GM12878 (cell line): Measurements from ENCODE around the gene PELO. TPM values are rescaled to one million over a fixed set of nuclear protein-coding genes. Genes with fewer than 3 reads are reported as not detected.

Experiments
- ATAC-seq: fragments of 200-7000 bp; cut with Tn5 transposase; 3 replicates; pipeline ENCODE4 v1.9.1; 2020; ENCODE audit warnings: mild to moderate bottlenecking, moderate library complexity
- Bru-seq: library from RNA; stranded (reverse); fragments of 400-500 nt; gene quantifications from one replicate; lab custom pipeline; 2021; lab: Mats Ljungman, UMichigan
- BruChase-seq, 2 experiments: library from RNA; stranded (reverse); fragments of 400-500 nt; gene quantifications; one replicate each; lab custom pipeline; 2021; lab: Mats Ljungman, UMichigan
- BruUV-seq: library from RNA; stranded (reverse); fragments of 400-500 nt; replicated peaks from 2 replicates; lab custom pipeline; 2021; lab: Mats Ljungman, UMichigan
- CTCF ChIA-PET: fragments of 300-600 bp; sonication (Branson Sonifier 250); formaldehyde crosslinking; extraction: SDS; loops from one replicate; lab custom pipeline; 2021; ENCODE audit warnings: inconsistent platforms; lab: Yijun Ruan, JAX
- POLR2A ChIA-PET: fragments of 350-600 bp; formaldehyde crosslinking; extraction: SDS; loops from one replicate; lab custom pipeline; 2021; ENCODE audit warnings: inconsistent platforms; lab: Charles Lee
- RAD21 ChIA-PET: fragments of 300-600 bp; sonication (Branson Sonifier 250); formaldehyde crosslinking; loops from one replicate; lab custom pipeline; 2023; ENCODE audit warnings: antibody characterized with exemption; ENCODE audit not compliant: unreplicated experiment; lab: Charles Lee
- SMC1A ChIA-PET: fragments of 300-600 bp; sonication (Branson Sonifier 250); formaldehyde crosslinking; loops from one replicate; lab custom pipeline; 2023; ENCODE audit not compliant: unreplicated experiment, uncharacterized antibody; lab: Charles Lee
- DNase-seq: peaks from one replicate; pipeline ENCODE4 v3.0.0-alpha.2; 2011; ENCODE audit warnings: low read depth, low spot score
- FAIRE-seq: peaks from 3 replicates; lab custom pipeline; 2011; peaks lifted over from hg19 to GRCh38; lab: Jason Lieb, UNC
- H2AFZ ChIP-seq: 2 replicates; pipeline ENCODE4 v1.6.0; 2011; ENCODE audit warnings: low read depth, low read length, control low read depth; ENCODE audit not compliant: control insufficient read depth
- H3K27ac ChIP-seq: 2 replicates; pipeline ENCODE4 v1.5.1; 2011; ENCODE audit warnings: control low read depth; ENCODE audit not compliant: control insufficient read depth, insufficient read depth
- H3K27me3 ChIP-seq, 2 experiments: replicated peaks in 1 of 2; 2 replicates each; pipeline versions ENCODE4 v1.6.0 to v1.6.1; 2011; ENCODE audit warnings: low read length in 1 of 2; ENCODE audit not compliant: control insufficient read depth in 2 of 2, insufficient read depth in 2 of 2
- H3K36me3 ChIP-seq, 2 experiments: 2 replicates each; pipeline ENCODE4 v1.5.1; 2011; ENCODE audit warnings: low read length in 1 of 2; ENCODE audit not compliant: control insufficient read depth in 2 of 2, insufficient read depth in 2 of 2
- H3K4me1 ChIP-seq: 2 replicates; pipeline ENCODE4 v1.6.1; 2011; ENCODE audit warnings: mild to moderate bottlenecking, low read length, moderate library complexity, mixed read lengths; ENCODE audit not compliant: control insufficient read depth, insufficient read depth
- H3K4me2 ChIP-seq: 2 replicates; pipeline ENCODE4 v1.6.0; 2011; ENCODE audit warnings: control low read depth; ENCODE audit not compliant: control insufficient read depth, insufficient read depth
- H3K4me3 ChIP-seq: fragments of 200-600 bp; sonication (generic); 2 replicates; pipeline ENCODE4 v1.5.1; 2016
- H3K79me2 ChIP-seq: 2 replicates; pipeline ENCODE4 v1.6.0; 2011; ENCODE audit warnings: low read length; ENCODE audit not compliant: control insufficient read depth, insufficient read depth
- H3K9ac ChIP-seq: 2 replicates; pipeline ENCODE4 v1.8.0; 2011; ENCODE audit warnings: low read length, control low read depth, mixed read lengths; ENCODE audit not compliant: control insufficient read depth, insufficient read depth
- H3K9me3 ChIP-seq: replicated peaks from 3 replicates; pipeline ENCODE4 v1.5.1; 2011; ENCODE audit warnings: mild to moderate bottlenecking, low read length; ENCODE audit not compliant: control insufficient read depth, insufficient read depth
- H4K20me1 ChIP-seq: 2 replicates; pipeline ENCODE4 v1.6.0; 2011; ENCODE audit not compliant: control insufficient read depth, insufficient read depth
- BCL3 ChIP-seq: IDR thresholded peaks from 2 replicates; pipeline ENCODE4 v1.6.1; 2011; ENCODE audit warnings: borderline replicate concordance, low read depth, mild to moderate bottlenecking, moderate library complexity, low read length; ENCODE audit not compliant: insufficient read depth, poor library complexity, severe bottlenecking
- CBFB ChIP-seq: IDR thresholded peaks from 2 replicates; pipeline ENCODE4 v1.6.1; 2016; ENCODE audit warnings: antibody characterized with exemption, low read depth
- FOXK2 ChIP-seq: fragments of 450-650 bp; IDR thresholded peaks from 2 replicates; pipeline ENCODE4 v1.6.1; 2017; ENCODE audit warnings: mild to moderate bottlenecking, moderate library complexity
- KAT2A ChIP-seq: conservative IDR thresholded peaks from 2 replicates; pipeline ENCODE4 v1.6.1; 2011; ENCODE audit warnings: low read depth, low read length; ENCODE audit not compliant: control insufficient read depth
- LARP7 ChIP-seq: fragments of 450-650 bp; IDR thresholded peaks from 2 replicates; pipeline ENCODE4 v1.6.1; 2017; ENCODE audit warnings: mild to moderate bottlenecking
- MTA2 ChIP-seq: fragments of 450-650 bp; IDR thresholded peaks from 2 replicates; pipeline ENCODE4 v1.6.1; 2016; ENCODE audit warnings: low read depth, mild to moderate bottlenecking, moderate library complexity
- NBN ChIP-seq: fragments of 450-650 bp; IDR thresholded peaks from 2 replicates; pipeline ENCODE4 v1.6.1; 2016
- NR2C1 ChIP-seq: fragments of 450-650 bp; IDR thresholded peaks from 2 replicates; pipeline ENCODE4 v1.6.1; 2017; ENCODE audit warnings: antibody characterized with exemption, mild to moderate bottlenecking, moderate library complexity
- POU2F2 ChIP-seq: IDR thresholded peaks from 3 replicates; pipeline ENCODE4 v1.6.1; 2011; ENCODE audit warnings: low read depth, mild to moderate bottlenecking, low read length, borderline replicate concordance
- RB1 ChIP-seq: fragments of 450-650 bp; formaldehyde crosslinking; IDR thresholded peaks from 2 replicates; pipeline ENCODE4 v1.6.1; 2017; ENCODE audit warnings: mild to moderate bottlenecking, borderline replicate concordance
- SMC3 ChIP-seq: IDR thresholded peaks from 2 replicates; pipeline ENCODE4 v1.6.1; 2011; ENCODE audit warnings: low read length, improper control_type of control experiment, borderline replicate concordance
- STAT1 ChIP-seq: fragments of 450-650 bp; conservative IDR thresholded peaks from 2 replicates; pipeline ENCODE4 v1.6.1; 2014; ENCODE audit warnings: antibody characterized with exemption, mild to moderate bottlenecking
- SUPT20H ChIP-seq: IDR thresholded peaks from 2 replicates; pipeline ENCODE4 v1.6.1; 2011; ENCODE audit warnings: low read depth, mild to moderate bottlenecking, low read length, moderate library complexity, borderline replicate concordance; ENCODE audit not compliant: control insufficient read depth
- TAF1 ChIP-seq: IDR thresholded peaks from 2 replicates; pipeline ENCODE4 v1.6.1; 2011; ENCODE audit warnings: mild to moderate bottlenecking, low read depth, low read length, borderline replicate concordance
- TCF12 ChIP-seq: IDR thresholded peaks from 2 replicates; pipeline ENCODE4 v1.6.1; 2011; ENCODE audit warnings: low read depth, mild to moderate bottlenecking, low read length
- WGBS: methylation state at CpG from one replicate; pipeline ENCODE4 v1.1.6; 2016; ENCODE audit warnings: low lambda C conversion rate; ENCODE audit not compliant: insufficient replicate concordance, insufficient coverage; ENCODE audit errors: missing lambda C conversion rate; 5-methylcytosine and 5-hydroxymethylcytosine counted together
- in situ Hi-C: fragments of 300-500 bp; cut with MboI; formaldehyde crosslinking; loops from 9 replicates; pipeline ENCODE4 v1.14.3; 2018; ENCODE audit warnings: mixed read lengths
- intact Hi-C: fragments of 100-400 bp; cut with micrococcal nuclease; formaldehyde crosslinking; loops from one replicate; pipeline ENCODE4 v1.14.2; 2022; ENCODE audit not compliant: unreplicated experiment
- long read RNA-seq, 2 experiments: library from polyadenylated mRNA; unstranded; transcript quantifications; one replicate each; pipeline ENCODE4 v2.0.0, GENCODE V29; 2019 to 2020
- polyA minus RNA-seq, 3 experiments: library from RNA; depleted of rRNA, polyadenylated mRNA; stranded (reverse); fragments of >200 nt; gene quantifications; 2 replicates each; pipeline ENCODE4 v1.2.3, GENCODE V29; 2011
- polyA plus RNA-seq, 11 experiments: library from polyadenylated mRNA; depleted of rRNA in 4 of 11; unstranded in 6 of 11; stranded (reverse) in 5 of 11; fragments of >200 nt; fragmentation: Nextera tagmentation in 4 of 11; fragmentation: Illumina TruSeq in 1 of 11; extraction: Ambion mirVana in 4 of 11; extraction: Trizol in 1 of 11; gene quantifications; 1 replicate in 1 of 11; 2 replicates in 10 of 11; pipeline versions ENCODE4 v1.2.1 to v1.2.3, GENCODE V29; 2011 to 2016; ENCODE audit warnings: inconsistent platforms in 2 of 11, missing spikeins in 2 of 11, low read depth in 1 of 11
- total RNA-seq, 4 experiments: library from RNA; depleted of rRNA in 3 of 4; stranded (reverse); fragments of >200 nt in 3 of 4; fragmentation: Illumina TruSeq in 1 of 4; extraction: Trizol in 1 of 4; gene quantifications; 2 replicates each; pipeline versions ENCODE4 v1.2.1 to v1.2.3, GENCODE V29; 2013 to 2021
- TF ChIP-seq, protein P1 (sequence below): fragments of 450-650 bp; IDR thresholded peaks from 2 replicates; pipeline ENCODE4 v1.6.1; 2016; ENCODE audit warnings: mild to moderate bottlenecking

PELO gene, protein sequence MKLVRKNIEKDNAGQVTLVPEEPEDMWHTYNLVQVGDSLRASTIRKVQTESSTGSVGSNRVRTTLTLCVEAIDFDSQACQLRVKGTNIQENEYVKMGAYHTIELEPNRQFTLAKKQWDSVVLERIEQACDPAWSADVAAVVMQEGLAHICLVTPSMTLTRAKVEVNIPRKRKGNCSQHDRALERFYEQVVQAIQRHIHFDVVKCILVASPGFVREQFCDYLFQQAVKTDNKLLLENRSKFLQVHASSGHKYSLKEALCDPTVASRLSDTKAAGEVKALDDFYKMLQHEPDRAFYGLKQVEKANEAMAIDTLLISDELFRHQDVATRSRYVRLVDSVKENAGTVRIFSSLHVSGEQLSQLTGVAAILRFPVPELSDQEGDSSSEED
- 9.8 and 9.9 TPM in 2 replicates for total RNA-seq (2013; cell fraction: nucleolus; rRNA removed)
- total RNA-seq (2014; rRNA removed) (9.4 and 9.9 TPM in 2 replicates), total RNA-seq (2014; rRNA removed; fragmentation: Illumina TruSeq; extraction: Trizol) (7.6 and 8.3 TPM in 2 replicates), total RNA-seq (2021) (7.7 and 9.8 TPM in 2 replicates), polyA plus RNA-seq (2011; rRNA removed) (11.9 TPM in 2 replicates), polyA plus RNA-seq (2014; fragmentation: Illumina TruSeq; extraction: Trizol) (5.0 and 5.6 TPM in 2 replicates), polyA plus RNA-seq (2014; fragmentation: Nextera tagmentation; extraction: Ambion mirVana) (1 to 10 TPM; 6.0 to 6.3 TPM), polyA plus RNA-seq (2014; rRNA removed) (7.3 and 7.8 TPM in 2 replicates), polyA plus RNA-seq (2016; fragmentation: Nextera tagmentation; extraction: Ambion mirVana) (10 to 100 TPM in 1 of 2 experiments, 1 to 10 TPM in 1; 9.1 to 11.1 TPM), polyA minus RNA-seq (2011; rRNA and poly(A)+ RNA removed) (13.5 and 17.6 TPM in 2 replicates), Bru-seq, nascent RNA (percentile 80 among the genes with signal in this experiment), BruChase-seq, experiment 1, labeled RNA remaining after a 6-hour chase (percentile 58 among the genes with signal in this experiment), BruChase-seq, experiment 2, labeled RNA remaining after a 2-hour chase (percentile 78 among the genes with signal in this experiment)
- 2.4 TPM for polyA plus RNA-seq (2011; ENCODE audit: low read depth)
- 10.6 and 11.6 TPM in 2 replicates for polyA plus RNA-seq (2011; cell fraction: cytosol; rRNA removed)
- polyA plus RNA-seq (2011; cell fraction: nucleus; rRNA removed) = 7.3 and 8.9 TPM in 2 replicates
- polyA plus RNA-seq (2012) = 4.6 and 6.9 TPM in 2 replicates
- 5.3 and 6.5 TPM in 2 replicates for polyA minus RNA-seq (2011; cell fraction: cytosol; rRNA and poly(A)+ RNA removed)
- 15.6 and 21.6 TPM in 2 replicates for polyA minus RNA-seq (2011; cell fraction: nucleus; rRNA and poly(A)+ RNA removed)
- long read RNA-seq, experiment 1, partial matches to known transcripts = 33 of 34 reads
- long read RNA-seq, experiment 1, other reads (novel, unspliced or antisense) = 1 of 34 reads
- long read RNA-seq, experiment 2, partial matches to known transcripts = 97 of 97 reads
- long read RNA-seq, experiment 2, other reads (novel, unspliced or antisense) = 0 of 97 reads

- ChIA-PET RAD21 (interaction anchor here (1.0 kb wide), 1 partner anchor 12 kb away, joined by 6 read pairs; no protein-coding TSS in a partner anchor), POLR2A (no interaction called here), SMC1A (interaction anchor here (0.8 to 3.5 kb wide), 5 partner anchors 10 to 127 kb away, joined by 3 to 9 read pairs (median 4); no protein-coding TSS in a partner anchor), CTCF (interaction anchor here (0.6 to 1.7 kb wide), 7 partner anchors 8 to 857 kb away, joined by 3 to 8 read pairs (median 5); no protein-coding TSS in a partner anchor)
- peak within 1 kb of the TSS; percentile 61 for H2AFZ ChIP-seq
- H3K79me2 ChIP-seq = no peaks in the 10 kb centered on the region
- peak within 1 kb of the TSS; percentile 59 for H3K9ac ChIP-seq
- H3K4me1 ChIP-seq = no peaks in the 10 kb centered on the region; the same call in 1 of the 2 replicates
- DNase-seq = no peak
- H3K27me3 ChIP-seq = peaks cover 7 to 11% of the 10 kb centered on the region in 2 experiments; a peak in 3 of 4 replicates
- intact Hi-C loops = loop anchor here (1.0 to 5.0 kb wide), 2 partner anchors 127 to 309 kb away; no protein-coding TSS in a partner anchor
- 21% methylated on average over 48 of the region's 61 CpGs for WGBS
- peak; percentile 88 for ATAC-seq
- FAIRE-seq = no peak
- in situ Hi-C loops = no loop called here
- H3K4me2 ChIP-seq = peak within 1 kb of the TSS; percentile 96
- H3K36me3 ChIP-seq = no peaks in the 10 kb centered on the region
- BruUV-seq = TSS peak; percentile 74
- no peak within 1 kb of the TSS for H3K27ac ChIP-seq
- no peaks in the 10 kb centered on the region for H4K20me1 ChIP-seq
- H3K4me3 ChIP-seq = peak within 1 kb of the TSS; percentile 76
- no peaks in the 10 kb centered on the region for H3K9me3 ChIP-seq
- no peak for TF ChIP-seq SMC3
- peak; percentile 60; the same call in 1 of the 3 replicates for TF ChIP-seq POU2F2
- TF ChIP-seq BCL3 = no peak
- no peak for TF ChIP-seq NBN
- no peak for TF ChIP-seq TCF12
- no peak for TF ChIP-seq MTA2
- TF ChIP-seq, protein P1, sequence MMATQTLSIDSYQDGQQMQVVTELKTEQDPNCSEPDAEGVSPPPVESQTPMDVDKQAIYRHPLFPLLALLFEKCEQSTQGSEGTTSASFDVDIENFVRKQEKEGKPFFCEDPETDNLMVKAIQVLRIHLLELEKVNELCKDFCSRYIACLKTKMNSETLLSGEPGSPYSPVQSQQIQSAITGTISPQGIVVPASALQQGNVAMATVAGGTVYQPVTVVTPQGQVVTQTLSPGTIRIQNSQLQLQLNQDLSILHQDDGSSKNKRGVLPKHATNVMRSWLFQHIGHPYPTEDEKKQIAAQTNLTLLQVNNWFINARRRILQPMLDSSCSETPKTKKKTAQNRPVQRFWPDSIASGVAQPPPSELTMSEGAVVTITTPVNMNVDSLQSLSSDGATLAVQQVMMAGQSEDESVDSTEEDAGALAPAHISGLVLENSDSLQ = no peak
- no peak for TF ChIP-seq RB1
- no peak for TF ChIP-seq FOXK2
- no peak for TF ChIP-seq CBFB
- no peak for TF ChIP-seq KAT2A
- no peak for TF ChIP-seq TAF1
- TF ChIP-seq STAT1 = no peak
- TF ChIP-seq SUPT20H = no peak
- TF ChIP-seq LARP7 = no peak
- TF ChIP-seq NR2C1 = no peak
Observed at GRCh38 chr5:52787600-52788504, at the start of gene PELO, which contains the start of gene ITGA1. TSS of gene PELO (plus strand) at chr5:52787916. CDS start at chr5:52800395, 12,479 bp downstream. TSS of gene ITGA1 (plus strand) at chr5:52787916. CDS start at chr5:52788354, 438 bp downstream.
